ENCODE data around the gene CD82.

The CD82 gene

DNA sequence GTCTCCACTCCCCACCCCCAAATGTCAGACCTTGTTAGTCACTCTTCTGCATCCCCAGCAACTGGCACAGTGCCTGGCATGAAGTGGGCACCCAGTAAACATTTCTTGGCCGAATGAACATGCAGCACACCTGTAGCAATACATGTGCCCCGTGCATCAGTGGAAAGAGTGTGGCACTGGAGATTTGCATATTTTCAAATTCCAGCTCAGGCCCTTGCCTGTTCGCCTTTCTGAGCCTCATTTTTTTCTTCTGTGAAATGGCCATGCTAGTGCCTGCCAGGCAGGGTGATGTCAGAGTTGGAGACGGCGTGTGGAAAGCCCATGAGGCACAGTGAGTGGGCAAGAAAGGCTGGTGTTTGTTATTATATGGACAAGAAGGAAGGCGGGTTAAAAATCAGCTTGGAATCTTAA lies 38.7 kb downstream of the CD82 start:
- no peaks in the 10 kb centered on the region for H3K36me3 ChIP-seq (ENCODE audit: insufficient read depth, low read length)
- H3K4me1 ChIP-seq (ENCODE audit: insufficient read depth, low read length): peaks cover 14% of the 10 kb centered on the region; the same call in 1 of the 2 replicates
- no peaks in the 10 kb centered on the region for H3K9me3 ChIP-seq (ENCODE audit: control insufficient read depth, insufficient read depth, low read length)
- H3K9ac ChIP-seq (ENCODE audit: low read depth, low read length): no peak overlapping the region

DNA sequence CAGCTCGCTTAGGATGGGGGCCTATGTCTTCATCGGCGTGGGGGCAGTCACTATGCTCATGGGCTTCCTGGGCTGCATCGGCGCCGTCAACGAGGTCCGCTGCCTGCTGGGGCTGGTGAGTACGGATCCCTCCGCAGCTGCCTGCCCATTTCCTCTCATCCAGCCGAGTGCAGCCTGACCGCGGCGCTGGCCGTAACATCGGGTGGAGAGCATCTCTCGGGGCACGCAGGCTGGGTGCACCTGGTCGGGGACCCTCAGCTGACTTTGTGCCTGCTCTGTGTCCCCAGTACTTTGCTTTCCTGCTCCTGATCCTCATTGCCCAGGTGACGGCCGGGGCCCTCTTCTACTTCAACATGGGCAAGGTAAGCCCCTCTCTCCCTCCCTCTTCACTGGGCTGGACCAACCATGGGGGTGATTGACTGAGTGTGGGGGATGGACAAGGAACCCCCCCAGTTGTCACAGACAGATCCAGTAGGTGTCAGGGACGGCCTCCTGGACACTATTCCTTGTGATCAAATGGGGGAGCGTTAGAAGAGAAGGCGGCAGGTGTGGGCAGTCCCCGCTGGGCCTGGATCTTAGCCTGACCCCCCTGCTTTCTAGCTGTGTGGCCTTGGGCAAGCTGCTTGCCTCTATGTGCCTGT lies 39.7 kb downstream of the CD82 start:
- H3K4me1 ChIP-seq (ENCODE audit: insufficient read depth, low read length): peaks cover 17% of the 10 kb centered on the region; the same call in 1 of the 2 replicates
- no peaks in the 10 kb centered on the region for H3K36me3 ChIP-seq (ENCODE audit: insufficient read depth, low read length)
- H3K9ac ChIP-seq (ENCODE audit: low read depth, low read length): no peak overlapping the region
- no peaks in the 10 kb centered on the region for H3K9me3 ChIP-seq (ENCODE audit: control insufficient read depth, insufficient read depth, low read length)

DNA sequence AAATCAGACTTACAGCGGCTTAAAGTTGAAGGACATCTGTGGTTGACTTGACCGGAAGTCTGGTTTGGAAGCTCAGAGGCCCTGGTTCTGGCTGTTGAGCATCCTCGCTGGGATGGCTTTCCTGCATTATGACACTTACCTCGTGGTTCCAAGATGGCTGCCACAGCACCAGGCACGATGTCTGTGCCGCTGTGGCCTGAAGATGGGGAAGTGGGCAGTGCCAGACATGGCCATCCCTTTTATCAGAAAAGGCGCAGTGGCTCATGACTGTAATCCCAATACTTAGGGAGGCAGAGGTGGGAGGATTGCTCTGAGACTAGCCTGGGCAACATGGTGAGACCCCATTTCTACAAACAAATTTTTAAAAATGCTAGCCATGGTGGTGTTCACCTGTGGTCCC lies 40.5 kb downstream of the CD82 start:
- Histone ChIP-seq H3K9me3 (ENCODE audit: control insufficient read depth, insufficient read depth, low read length) (no peaks in the 10 kb centered on the region), H3K4me1 (ENCODE audit: insufficient read depth, low read length) (peaks cover 11% of the 10 kb centered on the region; the same call in 1 of the 2 replicates), H3K9ac (ENCODE audit: low read depth, low read length) (no peak overlapping the region), H3K36me3 (ENCODE audit: insufficient read depth, low read length) (no peaks in the 10 kb centered on the region)

DNA sequence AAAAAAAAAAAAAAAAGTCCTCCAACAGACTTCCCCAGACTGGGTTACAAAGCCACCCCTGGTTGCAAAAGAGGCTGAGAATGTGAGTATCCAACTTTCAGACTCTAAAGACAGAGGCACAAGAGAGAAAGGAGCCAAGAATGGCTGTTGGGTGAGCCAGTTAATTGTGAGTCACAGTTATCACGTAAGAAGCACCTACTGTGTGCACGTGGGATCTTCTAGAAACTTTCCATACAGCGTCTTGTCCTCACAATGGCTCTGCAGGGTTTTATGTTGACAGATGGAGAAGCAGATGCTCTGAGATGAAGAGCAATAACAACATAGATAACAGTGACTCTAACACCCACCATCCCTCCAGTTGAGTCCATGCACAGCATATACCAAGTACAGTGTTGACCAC lies 41.0 kb downstream of the CD82 start:
- Histone ChIP-seq H3K36me3 (ENCODE audit: insufficient read depth, low read length) (no peaks in the 10 kb centered on the region), H3K9ac (ENCODE audit: low read depth, low read length) (no peak overlapping the region), H3K4me1 (ENCODE audit: insufficient read depth, low read length) (peaks cover 7% of the 10 kb centered on the region; the same call in 1 of the 2 replicates), H3K9me3 (ENCODE audit: control insufficient read depth, insufficient read depth, low read length) (no peaks in the 10 kb centered on the region)

- H3K36me3 ChIP-seq (ENCODE audit: insufficient read depth, low read length): no peaks in the 10 kb centered on the region
- no peaks in the 10 kb centered on the region for H3K9me3 ChIP-seq (ENCODE audit: control insufficient read depth, insufficient read depth, low read length)
- H3K4me1 ChIP-seq (ENCODE audit: insufficient read depth, low read length): peaks cover 6% of the 10 kb centered on the region; the same call in 1 of the 2 replicates
- no peak overlapping the region for H3K9ac ChIP-seq (ENCODE audit: low read depth, low read length)
These were observed 42.0 kb downstream of the CD82 start for GRCh38 chr11:44607319-44607962.

GRCh38 chr11:44607987-44608386 lies 42.5 kb downstream of the CD82 start:
- Histone ChIP-seq H3K9ac (ENCODE audit: low read depth, low read length) (no peak overlapping the region), H3K36me3 (ENCODE audit: insufficient read depth, low read length) (no peaks in the 10 kb centered on the region), H3K9me3 (ENCODE audit: control insufficient read depth, insufficient read depth, low read length) (no peaks in the 10 kb centered on the region), H3K4me1 (ENCODE audit: insufficient read depth, low read length) (peaks cover 6% of the 10 kb centered on the region; the same call in 1 of the 2 replicates)

GRCh38 chr11:44608651-44608990 lies 43.2 kb downstream of the CD82 start:
- no peaks in the 10 kb centered on the region for H3K36me3 ChIP-seq (ENCODE audit: insufficient read depth, low read length)
- H3K9me3 ChIP-seq (ENCODE audit: control insufficient read depth, insufficient read depth, low read length): no peaks in the 10 kb centered on the region
- H3K4me1 ChIP-seq (ENCODE audit: insufficient read depth, low read length): peaks cover 6% of the 10 kb centered on the region; the same call in 1 of the 2 replicates
- H3K9ac ChIP-seq (ENCODE audit: low read depth, low read length): no peak overlapping the region

- Histone ChIP-seq H3K36me3 (ENCODE audit: insufficient read depth, low read length) (no peaks in the 10 kb centered on the region), H3K9ac (ENCODE audit: low read depth, low read length) (no peak overlapping the region), H3K9me3 (ENCODE audit: control insufficient read depth, insufficient read depth, low read length) (no peaks in the 10 kb centered on the region), H3K4me1 (ENCODE audit: insufficient read depth, low read length) (peaks cover 6% of the 10 kb centered on the region; the same call in 1 of the 2 replicates)
These were observed 43.7 kb downstream of the CD82 start for GRCh38 chr11:44608991-44609782.

GRCh38 chr11:44609783-44610155 lies 44.3 kb downstream of the CD82 start:
- Histone ChIP-seq H3K9ac (ENCODE audit: low read depth, low read length) (no peak overlapping the region), H3K9me3 (ENCODE audit: control insufficient read depth, insufficient read depth, low read length) (no peaks in the 10 kb centered on the region), H3K4me1 (ENCODE audit: insufficient read depth, low read length) (peaks cover 6% of the 10 kb centered on the region; the same call in 1 of the 2 replicates), H3K36me3 (ENCODE audit: insufficient read depth, low read length) (no peaks in the 10 kb centered on the region)

GRCh38 chr11:44610186-44610955 lies 44.9 kb downstream of the CD82 start:
- Histone ChIP-seq H3K9ac (ENCODE audit: low read depth, low read length) (no peak overlapping the region), H3K4me1 (ENCODE audit: insufficient read depth, low read length) (peaks cover 9% of the 10 kb centered on the region; the same call in 1 of the 2 replicates), H3K36me3 (ENCODE audit: insufficient read depth, low read length) (no peaks in the 10 kb centered on the region), H3K9me3 (ENCODE audit: control insufficient read depth, insufficient read depth, low read length) (no peaks in the 10 kb centered on the region)

GRCh38 chr11:44611088-44611487 lies 45.6 kb downstream of the CD82 start:
- no peak overlapping the region for H3K9ac ChIP-seq (ENCODE audit: low read depth, low read length)
- H3K36me3 ChIP-seq (ENCODE audit: insufficient read depth, low read length): no peaks in the 10 kb centered on the region
- H3K9me3 ChIP-seq (ENCODE audit: control insufficient read depth, insufficient read depth, low read length): no peaks in the 10 kb centered on the region
- peaks cover 9% of the 10 kb centered on the region; the same call in 1 of the 2 replicates for H3K4me1 ChIP-seq (ENCODE audit: insufficient read depth, low read length)

GRCh38 chr11:44611687-44612434 lies 46.4 kb downstream of the CD82 start:
- Histone ChIP-seq H3K36me3 (ENCODE audit: insufficient read depth, low read length) (no peaks in the 10 kb centered on the region), H3K9ac (ENCODE audit: low read depth, low read length) (no peak overlapping the region), H3K4me1 (ENCODE audit: insufficient read depth, low read length) (peaks cover 9% of the 10 kb centered on the region; the same call in 1 of the 2 replicates), H3K9me3 (ENCODE audit: control insufficient read depth, insufficient read depth, low read length) (no peaks in the 10 kb centered on the region)

GRCh38 chr11:44613153-44613552 lies 47.7 kb downstream of the CD82 start:
- Histone ChIP-seq H3K4me1 (ENCODE audit: insufficient read depth, low read length) (peaks cover 9% of the 10 kb centered on the region; the same call in 1 of the 2 replicates), H3K36me3 (ENCODE audit: insufficient read depth, low read length) (no peaks in the 10 kb centered on the region), H3K9me3 (ENCODE audit: control insufficient read depth, insufficient read depth, low read length) (no peaks in the 10 kb centered on the region), H3K9ac (ENCODE audit: low read depth, low read length) (no peak overlapping the region)
